Colonic mucosa (tissue), 4 donors: Measurements from ENCODE around the gene CNPY4. TPM values are rescaled to one million over a fixed set of nuclear protein-coding genes. Genes with fewer than 3 reads are reported as not detected.

Source experiments
- DNase-seq: peaks from one replicate; pipeline ENCODE4 v3.0.0-alpha.2; 2020
- H3K27ac ChIP-seq: fragments of 200-600 bp; one replicate; pipeline ENCODE4 v1.8.0; 2021
- H3K27me3 ChIP-seq: fragments of 200-600 bp; one replicate; pipeline ENCODE4 v1.8.0; 2021
- H3K36me3 ChIP-seq: fragments of 200-600 bp; one replicate; pipeline ENCODE4 v1.8.0; 2021
- H3K4me1 ChIP-seq: fragments of 200-600 bp; one replicate; pipeline ENCODE4 v1.8.0; 2021; ENCODE audit warnings: mild to moderate bottlenecking
- H3K4me3 ChIP-seq: fragments of 200-600 bp; one replicate; pipeline ENCODE4 v1.8.0; 2021
- H3K9ac ChIP-seq, 2 donors: one replicate each; pipeline ENCODE4 v1.7.0; 2013; ENCODE audit warnings: control low read depth in 2 of 2, low read depth in 2 of 2, low read length in 2 of 2
- H3K9me3 ChIP-seq: fragments of 200-600 bp; one replicate; pipeline ENCODE4 v1.8.0; 2021
- intact Hi-C: fragments of 100-400 bp; cut with DNase I; formaldehyde crosslinking; loops from one replicate; pipeline ENCODE4 v1.14.1; 2022
- total RNA-seq, 2 donors: library from RNA; stranded (reverse); fragmentation: NEBNext Ultra II Directional in 1 of 2; extraction: Animal tissue kit (Norgen Biotek cat#: 25700) in 1 of 2; gene quantifications; one replicate each; pipeline ENCODE4 v1.2.1, GENCODE V29; 2021
- TF ChIP-seq, protein P1 (sequence below): fragments of 200-600 bp; IDR thresholded peaks from one replicate; pipeline ENCODE4 v1.8.0; 2022; ENCODE audit warnings: antibody characterized with exemption, mild to moderate bottlenecking
- donor health status: healthy.
- donor health status: DM: no; HTN: no; CAD: no.
- donor health status: DM: no; HTN: no; CAD: no.

The CNPY4 gene
- total RNA-seq, 2 donors from 2014 or later, result 8.4 to 10.6 TPM

GRCh38 chr7:100100420-100101015 is 18.9 kb upstream of the CNPY4 start:
- peak overlapping the region; percentile 95 for H3K27ac ChIP-seq
- H3K4me1 ChIP-seq, result peaks cover 5% of the 10 kb centered on the region
- peak overlapping the region; percentile 40 to 91 for H3K9ac ChIP-seq
- peaks cover 18% of the 10 kb centered on the region for H3K36me3 ChIP-seq
- TF ChIP-seq, protein P1, sequence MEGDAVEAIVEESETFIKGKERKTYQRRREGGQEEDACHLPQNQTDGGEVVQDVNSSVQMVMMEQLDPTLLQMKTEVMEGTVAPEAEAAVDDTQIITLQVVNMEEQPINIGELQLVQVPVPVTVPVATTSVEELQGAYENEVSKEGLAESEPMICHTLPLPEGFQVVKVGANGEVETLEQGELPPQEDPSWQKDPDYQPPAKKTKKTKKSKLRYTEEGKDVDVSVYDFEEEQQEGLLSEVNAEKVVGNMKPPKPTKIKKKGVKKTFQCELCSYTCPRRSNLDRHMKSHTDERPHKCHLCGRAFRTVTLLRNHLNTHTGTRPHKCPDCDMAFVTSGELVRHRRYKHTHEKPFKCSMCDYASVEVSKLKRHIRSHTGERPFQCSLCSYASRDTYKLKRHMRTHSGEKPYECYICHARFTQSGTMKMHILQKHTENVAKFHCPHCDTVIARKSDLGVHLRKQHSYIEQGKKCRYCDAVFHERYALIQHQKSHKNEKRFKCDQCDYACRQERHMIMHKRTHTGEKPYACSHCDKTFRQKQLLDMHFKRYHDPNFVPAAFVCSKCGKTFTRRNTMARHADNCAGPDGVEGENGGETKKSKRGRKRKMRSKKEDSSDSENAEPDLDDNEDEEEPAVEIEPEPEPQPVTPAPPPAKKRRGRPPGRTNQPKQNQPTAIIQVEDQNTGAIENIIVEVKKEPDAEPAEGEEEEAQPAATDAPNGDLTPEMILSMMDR, result no peak
- H3K4me3 ChIP-seq, result peak overlapping the region; percentile 95
- no peaks in the 10 kb centered on the region for H3K27me3 ChIP-seq
- intact Hi-C loops, result no loop called here
- no peaks in the 10 kb centered on the region for H3K9me3 ChIP-seq
- DNase-seq, result peak; percentile 91

DNA sequence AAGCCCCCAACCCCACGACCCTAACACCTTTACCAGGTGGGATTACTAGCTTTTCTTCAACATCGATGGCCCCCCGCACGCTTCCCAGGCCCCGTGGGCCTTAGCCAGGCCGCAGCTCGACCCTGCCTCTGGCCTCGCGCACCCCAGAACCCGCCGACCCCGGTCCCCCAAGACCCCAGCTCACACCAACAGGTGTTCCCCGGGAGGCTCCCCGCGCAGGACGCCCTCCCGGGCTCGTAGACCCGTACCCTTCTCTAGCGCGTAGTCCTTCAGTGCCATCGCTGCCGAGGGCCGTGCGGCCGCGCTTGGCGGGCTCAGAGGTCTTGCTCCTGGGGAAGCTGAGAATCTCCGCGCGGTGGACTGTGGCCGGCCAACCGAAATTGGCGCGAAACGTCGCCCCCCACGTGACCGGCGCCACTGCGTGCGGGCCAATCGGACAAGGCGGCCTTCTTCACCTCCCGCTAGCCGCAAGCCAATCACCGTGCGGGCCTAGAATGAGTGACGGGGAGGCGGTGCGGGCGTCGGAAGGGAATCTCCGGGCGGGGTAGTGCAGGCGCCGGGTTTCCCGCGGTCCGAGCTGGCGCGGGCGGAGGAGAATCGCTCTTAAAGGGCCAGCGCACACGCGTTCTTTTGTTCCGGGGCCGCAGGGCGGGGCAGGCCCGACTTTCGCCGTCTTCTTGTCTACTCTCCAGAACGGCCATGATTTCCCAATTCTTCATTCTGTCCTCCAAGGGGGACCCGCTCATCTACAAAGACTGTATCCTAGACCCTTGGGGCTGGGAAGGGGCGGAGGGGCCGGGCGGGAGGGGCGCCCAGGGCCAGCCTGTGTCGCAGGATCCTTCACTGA is 18.2 kb upstream of the CNPY4 start, which contains the start of the genes AP4M1 and MCM7:
AP4M1 (plus strand) TSS at position 628 of the 847 bp plus-strand sequence; CDS start at position 700, 72 bp downstream.
MCM7 (minus strand) TSS at position 382 of the 847 bp plus-strand sequence; CDS start at position 279, 103 bp downstream.
- H3K27ac ChIP-seq, result peak within 1 kb of the TSS; percentile 95
- peaks cover 5% of the 10 kb centered on the region for H3K4me1 ChIP-seq
- intact Hi-C loops, result no loop called here
- no peaks in the 10 kb centered on the region for H3K9me3 ChIP-seq
- peak; percentile 99 for DNase-seq
- no peaks in the 10 kb centered on the region for H3K27me3 ChIP-seq
- TF ChIP-seq, protein P1, result no peak
- peak within 1 kb of the TSS; percentile 72 to 91 for H3K9ac ChIP-seq
- H3K36me3 ChIP-seq, result peaks cover 11% of the 10 kb centered on the region
- peak within 1 kb of the TSS; percentile 95 for H3K4me3 ChIP-seq

DNA sequence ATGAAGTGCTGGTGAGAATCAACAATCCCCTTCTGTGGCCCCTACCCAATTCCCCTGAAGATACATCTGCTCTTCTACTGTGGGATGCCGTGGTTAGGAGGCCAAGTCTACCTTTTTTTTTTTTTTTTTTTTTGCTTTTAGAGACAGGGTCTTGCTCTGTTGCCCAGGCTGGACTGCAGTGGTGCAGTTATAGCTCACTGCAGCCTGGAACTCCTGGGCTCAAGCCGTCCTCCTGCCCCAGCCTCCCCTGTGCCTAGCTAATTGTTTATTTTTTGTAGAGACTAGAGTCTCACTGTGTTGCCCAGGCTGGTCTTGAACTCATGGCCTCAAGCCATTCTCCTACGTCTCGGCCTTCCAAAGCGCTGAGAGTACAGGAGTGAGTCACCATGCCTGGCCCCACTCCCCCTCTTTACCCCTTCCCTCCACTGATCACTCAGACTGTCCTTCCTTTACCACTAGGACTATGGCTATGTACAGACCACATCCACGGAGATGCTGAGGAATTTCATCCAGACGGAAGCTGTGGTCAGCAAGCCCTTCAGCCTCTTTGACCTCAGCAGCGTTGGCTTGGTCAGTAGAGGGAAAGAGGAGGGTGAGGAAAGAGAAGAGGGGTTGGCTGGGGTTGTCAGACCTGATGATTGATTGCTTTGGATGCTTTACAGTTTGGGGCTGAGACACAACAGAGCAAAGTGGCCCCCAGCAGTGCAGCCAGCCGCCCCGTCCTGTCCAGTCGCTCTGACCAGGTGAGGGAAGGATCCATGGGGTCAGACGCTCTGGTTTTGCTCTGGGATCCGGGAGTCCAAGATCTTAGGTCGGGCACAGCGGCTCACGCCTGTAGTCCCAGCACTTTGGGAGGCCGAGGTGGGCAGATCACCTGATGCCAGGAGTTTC is 16.2 kb upstream of the CNPY4 start:
- TF ChIP-seq, protein P1, result no peak
- peaks cover 5% of the 10 kb centered on the region for H3K4me1 ChIP-seq
- no peak for DNase-seq
- intact Hi-C loops, result no loop called here
- no peak overlapping the region for H3K9ac ChIP-seq
- peaks cover 3% of the 10 kb centered on the region for H3K36me3 ChIP-seq
- no peak overlapping the region for H3K4me3 ChIP-seq
- H3K9me3 ChIP-seq, result no peaks in the 10 kb centered on the region
- no peaks in the 10 kb centered on the region for H3K27me3 ChIP-seq
- no peak overlapping the region for H3K27ac ChIP-seq

DNA sequence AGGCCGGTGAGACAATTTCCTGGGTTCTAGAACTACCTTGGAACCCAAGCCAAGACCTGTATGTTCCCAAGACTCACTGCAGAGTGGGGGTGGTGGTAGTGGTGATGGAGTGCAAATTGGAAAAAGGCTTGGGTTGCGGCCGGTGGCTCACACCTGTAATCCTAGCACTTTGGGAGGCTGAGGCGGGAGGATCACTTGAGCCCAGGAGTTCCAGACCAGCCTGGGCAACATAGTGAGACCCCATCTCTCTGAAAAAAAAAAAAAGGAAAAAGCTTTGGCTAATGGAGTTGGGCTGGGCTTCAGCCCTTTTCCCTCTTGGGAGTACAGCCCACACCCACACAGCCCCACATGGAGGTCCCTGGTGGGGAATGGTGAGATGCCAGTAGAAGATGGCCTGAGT is 13.9 kb upstream of the CNPY4 start:
- H3K4me3 ChIP-seq, result no peak overlapping the region

More for the DNA sequence above, 13.9 kb upstream of the CNPY4 start:
- H3K4me1 ChIP-seq, result no peaks in the 10 kb centered on the region
- no peak overlapping the region for H3K9ac ChIP-seq
- no peaks in the 10 kb centered on the region for H3K27me3 ChIP-seq
- DNase-seq, result no peak
- no peaks in the 10 kb centered on the region for H3K36me3 ChIP-seq
- H3K27ac ChIP-seq, result no peak overlapping the region
- no peaks in the 10 kb centered on the region for H3K9me3 ChIP-seq
- intact Hi-C loops, result no loop called here
- TF ChIP-seq, protein P1, result no peak
